ENCODE data around the gene AP2A2. TPM values are rescaled to one million over a fixed set of nuclear protein-coding genes. Genes with fewer than 3 reads are reported as not detected.

AP2A2 gene
- total RNA-seq, 1 donor: 50.7 TPM

DNA sequence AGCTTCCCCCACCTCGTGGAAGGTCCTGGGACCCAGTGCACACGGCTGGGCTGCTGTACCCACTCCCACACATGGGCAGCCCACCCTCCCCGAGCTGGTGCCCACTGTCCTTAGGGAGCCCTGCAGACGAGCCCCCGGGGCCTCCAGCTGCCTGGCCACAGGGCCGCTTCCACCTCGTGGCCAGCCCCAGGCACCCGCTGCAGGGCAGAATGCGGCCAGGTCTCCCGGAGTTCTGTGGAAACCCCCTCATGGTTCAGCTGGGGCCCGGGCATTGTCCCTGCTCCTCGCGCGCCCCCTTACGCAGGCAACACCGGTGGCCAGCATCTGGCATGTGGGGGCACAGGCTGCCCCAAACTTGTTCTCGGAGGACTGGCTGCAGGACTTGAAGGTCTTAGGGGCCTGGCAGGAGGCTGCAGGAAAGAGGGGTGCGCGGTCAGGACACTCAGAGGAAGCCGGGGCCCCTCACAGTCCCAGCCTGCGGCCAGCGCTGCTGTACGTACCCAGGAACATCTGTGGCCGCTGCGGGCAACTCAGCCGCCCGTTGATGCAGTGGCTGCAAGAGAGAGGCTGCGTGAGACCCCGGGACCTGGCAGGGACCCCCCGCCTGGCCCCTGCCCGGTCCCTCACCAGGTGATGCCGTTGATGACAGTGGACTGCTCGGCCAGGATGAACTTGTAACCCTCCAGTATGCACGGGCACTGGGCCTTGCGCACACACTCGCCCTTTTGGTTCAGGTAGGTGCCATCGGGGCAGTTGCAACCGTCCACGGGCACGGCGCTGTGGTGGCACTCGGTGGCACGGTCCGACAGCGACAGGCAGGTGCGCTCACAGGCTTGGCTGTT lies 101.2 kb downstream of the AP2A2 start:
- DNase-seq (ENCODE audit: insufficient read length, low spot score, missing footprints): no peak

DNA sequence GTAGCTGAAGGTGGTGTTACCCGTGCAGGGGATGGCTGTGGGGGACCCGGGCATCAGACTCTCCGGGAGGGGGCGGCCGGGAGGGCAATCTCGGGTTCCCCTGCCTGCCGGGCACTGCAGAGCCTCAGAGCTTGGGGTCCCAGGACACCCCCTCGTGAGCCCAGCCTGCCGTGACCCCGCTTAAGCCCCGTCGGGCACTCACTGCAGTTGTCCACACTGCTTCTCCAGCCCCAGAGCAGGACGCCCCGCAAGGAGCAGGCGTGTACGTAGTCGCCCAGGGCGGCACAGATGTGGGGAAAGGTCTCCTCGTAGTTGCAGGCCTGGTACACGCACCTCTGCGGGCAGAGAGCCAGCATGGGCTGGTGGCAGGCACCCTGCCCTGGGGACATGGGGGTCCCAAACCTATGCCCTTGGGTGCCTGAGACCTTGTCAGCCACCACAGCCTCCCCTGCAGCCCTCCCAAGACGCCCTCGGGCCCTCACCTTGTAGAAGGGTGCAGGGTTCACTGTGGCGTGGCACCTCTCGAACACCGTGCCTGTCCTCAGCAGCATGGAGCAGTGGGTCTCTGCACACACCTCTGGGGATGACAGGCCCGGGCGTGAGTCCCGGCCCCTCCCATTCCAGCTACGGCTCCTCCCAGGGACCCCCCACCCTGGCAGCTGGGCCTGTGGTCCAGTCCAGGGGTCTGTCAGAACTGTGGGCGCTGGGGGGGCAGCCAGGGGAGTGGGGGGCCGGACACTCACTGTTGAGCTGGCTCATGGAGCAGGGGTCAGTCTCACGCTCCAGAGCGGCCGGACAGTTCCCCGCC lies 102.0 kb downstream of the AP2A2 start:
- TF ChIP-seq, protein P1, sequence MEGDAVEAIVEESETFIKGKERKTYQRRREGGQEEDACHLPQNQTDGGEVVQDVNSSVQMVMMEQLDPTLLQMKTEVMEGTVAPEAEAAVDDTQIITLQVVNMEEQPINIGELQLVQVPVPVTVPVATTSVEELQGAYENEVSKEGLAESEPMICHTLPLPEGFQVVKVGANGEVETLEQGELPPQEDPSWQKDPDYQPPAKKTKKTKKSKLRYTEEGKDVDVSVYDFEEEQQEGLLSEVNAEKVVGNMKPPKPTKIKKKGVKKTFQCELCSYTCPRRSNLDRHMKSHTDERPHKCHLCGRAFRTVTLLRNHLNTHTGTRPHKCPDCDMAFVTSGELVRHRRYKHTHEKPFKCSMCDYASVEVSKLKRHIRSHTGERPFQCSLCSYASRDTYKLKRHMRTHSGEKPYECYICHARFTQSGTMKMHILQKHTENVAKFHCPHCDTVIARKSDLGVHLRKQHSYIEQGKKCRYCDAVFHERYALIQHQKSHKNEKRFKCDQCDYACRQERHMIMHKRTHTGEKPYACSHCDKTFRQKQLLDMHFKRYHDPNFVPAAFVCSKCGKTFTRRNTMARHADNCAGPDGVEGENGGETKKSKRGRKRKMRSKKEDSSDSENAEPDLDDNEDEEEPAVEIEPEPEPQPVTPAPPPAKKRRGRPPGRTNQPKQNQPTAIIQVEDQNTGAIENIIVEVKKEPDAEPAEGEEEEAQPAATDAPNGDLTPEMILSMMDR (IDR thresholded peaks at IDR 0.05; ENCODE audit: extremely low read depth, low read depth, low read length): no peak
- no peak overlapping the region for H2AFZ ChIP-seq (ENCODE audit: low read length)

More for the DNA sequence above, 101.2 kb downstream of the AP2A2 start:
- Histone ChIP-seq H3K4me3 (ENCODE audit: insufficient read depth, low read length) (no peak overlapping the region), H4K20me1 (ENCODE audit: insufficient read depth, low read length) (no peaks in the 10 kb centered on the region), H3K4me1 (ENCODE audit: insufficient read depth, low read length) (no peaks in the 10 kb centered on the region), H3K27ac (ENCODE audit: low read depth, low read length) (no peak overlapping the region), H3K27me3 (ENCODE audit: insufficient read depth, low read length) (no peaks in the 10 kb centered on the region), H2AFZ (ENCODE audit: low read length) (no peak overlapping the region), H3K79me2 (ENCODE audit: insufficient read depth, low read length) (no peaks in the 10 kb centered on the region), H3K9me3 (ENCODE audit: low read depth, low read length) (no peaks in the 10 kb centered on the region), H3K4me2 (ENCODE audit: insufficient read depth, low read length) (no peak overlapping the region), H3K36me3 (ENCODE audit: insufficient read depth, low read length) (no peaks in the 10 kb centered on the region)
- TF ChIP-seq, protein P1 (IDR thresholded peaks at IDR 0.05; ENCODE audit: extremely low read depth, low read depth, low read length): no peak

DNA sequence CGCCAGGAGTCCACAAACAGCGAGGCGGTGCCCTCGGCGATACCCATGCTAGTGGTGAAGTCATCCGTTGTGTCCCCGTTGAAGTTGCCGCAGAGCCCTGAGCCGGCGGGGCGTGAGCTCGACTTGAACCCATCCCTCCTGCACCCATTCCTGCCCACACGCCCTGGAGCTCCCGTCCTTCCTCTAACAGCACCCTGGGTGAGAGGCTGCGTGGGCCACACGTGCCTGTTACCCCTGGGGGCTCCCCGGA lies 102.5 kb downstream of the AP2A2 start:
- Histone ChIP-seq H3K27ac (ENCODE audit: low read depth, low read length) (no peak overlapping the region), H4K20me1 (ENCODE audit: insufficient read depth, low read length) (no peaks in the 10 kb centered on the region), H3K27me3 (ENCODE audit: insufficient read depth, low read length) (no peaks in the 10 kb centered on the region), H3K36me3 (ENCODE audit: insufficient read depth, low read length) (no peaks in the 10 kb centered on the region), H3K9me3 (ENCODE audit: low read depth, low read length) (no peaks in the 10 kb centered on the region), H2AFZ (ENCODE audit: low read length) (no peak overlapping the region), H3K79me2 (ENCODE audit: insufficient read depth, low read length) (no peaks in the 10 kb centered on the region), H3K4me2 (ENCODE audit: insufficient read depth, low read length) (no peak overlapping the region), H3K4me3 (ENCODE audit: insufficient read depth, low read length) (no peak overlapping the region), H3K4me1 (ENCODE audit: insufficient read depth, low read length) (no peaks in the 10 kb centered on the region)
- no peak for DNase-seq (ENCODE audit: insufficient read length, low spot score, missing footprints)
- TF ChIP-seq, protein P1 (IDR thresholded peaks at IDR 0.05; ENCODE audit: extremely low read depth, low read depth, low read length): no peak

More for the DNA sequence above, 102.0 kb downstream of the AP2A2 start:
- no peaks in the 10 kb centered on the region for H3K9me3 ChIP-seq (ENCODE audit: low read depth, low read length)
- no peak overlapping the region for H3K4me3 ChIP-seq (ENCODE audit: insufficient read depth, low read length)
- no peaks in the 10 kb centered on the region for H3K27me3 ChIP-seq (ENCODE audit: insufficient read depth, low read length)
- no peaks in the 10 kb centered on the region for H3K36me3 ChIP-seq (ENCODE audit: insufficient read depth, low read length)
- H3K79me2 ChIP-seq (ENCODE audit: insufficient read depth, low read length): no peaks in the 10 kb centered on the region
- H3K27ac ChIP-seq (ENCODE audit: low read depth, low read length): no peak overlapping the region
- no peak overlapping the region for H3K4me2 ChIP-seq (ENCODE audit: insufficient read depth, low read length)
- no peak for DNase-seq (ENCODE audit: insufficient read length, low spot score, missing footprints)
- no peaks in the 10 kb centered on the region for H3K4me1 ChIP-seq (ENCODE audit: insufficient read depth, low read length)
- no peaks in the 10 kb centered on the region for H4K20me1 ChIP-seq (ENCODE audit: insufficient read depth, low read length)

DNA sequence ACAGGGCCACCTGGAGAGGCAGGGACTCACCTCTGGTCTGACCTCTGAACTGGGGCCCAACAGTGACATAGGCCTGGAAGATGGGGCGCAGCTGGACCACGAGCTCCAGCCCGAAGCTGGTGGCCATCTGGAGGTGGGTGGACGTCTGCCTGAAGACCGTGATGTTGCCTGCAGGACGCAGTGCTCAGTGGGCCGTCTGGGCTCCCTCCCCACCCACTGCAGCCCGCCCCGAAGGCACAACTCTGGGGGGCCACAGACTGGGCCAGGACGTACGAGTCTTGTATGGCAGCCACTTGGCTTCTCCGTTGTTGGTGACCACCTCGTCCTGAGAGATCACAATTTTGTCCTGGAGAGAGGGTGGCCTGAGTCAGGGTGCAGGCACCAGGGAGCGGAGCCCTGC lies 102.9 kb downstream of the AP2A2 start:
- Histone ChIP-seq H3K4me2 (ENCODE audit: insufficient read depth, low read length) (no peak overlapping the region), H4K20me1 (ENCODE audit: insufficient read depth, low read length) (no peaks in the 10 kb centered on the region), H3K27me3 (ENCODE audit: insufficient read depth, low read length) (no peaks in the 10 kb centered on the region), H3K4me3 (ENCODE audit: insufficient read depth, low read length) (no peak overlapping the region), H2AFZ (ENCODE audit: low read length) (no peak overlapping the region), H3K9me3 (ENCODE audit: low read depth, low read length) (no peaks in the 10 kb centered on the region), H3K79me2 (ENCODE audit: insufficient read depth, low read length) (no peaks in the 10 kb centered on the region), H3K36me3 (ENCODE audit: insufficient read depth, low read length) (no peaks in the 10 kb centered on the region), H3K27ac (ENCODE audit: low read depth, low read length) (no peak overlapping the region), H3K4me1 (ENCODE audit: insufficient read depth, low read length) (no peaks in the 10 kb centered on the region)
- TF ChIP-seq, protein P1 (IDR thresholded peaks at IDR 0.05; ENCODE audit: extremely low read depth, low read depth, low read length): no peak
- no peak for DNase-seq (ENCODE audit: insufficient read length, low spot score, missing footprints)
